HG03558 (cell line): ENCODE results near the gene CALR3.

Source experiments
- ATAC-seq: cut with Tn5 transposase; IDR thresholded peaks from one replicate; pipeline ENCODE4 v1.9.1; 2021; ENCODE audit warnings: moderate number of reproducible peaks; ENCODE audit not compliant: unreplicated experiment; ENCODE audit errors: extremely low read depth

Gene CALR3

GRCh38 chr19:16436780-16437332 is 59.1 kb downstream of the CALR3 start:
- ATAC-seq = no peak

- ATAC-seq = no peak
Measured at GRCh38 chr19:16435999-16436650, 59.8 kb downstream of the CALR3 start.

- ATAC-seq = no peak
Measured at GRCh38 chr19:16435238-16435917, 60.6 kb downstream of the CALR3 start.

GRCh38 chr19:16433986-16434385 is 62.0 kb downstream of the CALR3 start:
- no peak for ATAC-seq

DNA sequence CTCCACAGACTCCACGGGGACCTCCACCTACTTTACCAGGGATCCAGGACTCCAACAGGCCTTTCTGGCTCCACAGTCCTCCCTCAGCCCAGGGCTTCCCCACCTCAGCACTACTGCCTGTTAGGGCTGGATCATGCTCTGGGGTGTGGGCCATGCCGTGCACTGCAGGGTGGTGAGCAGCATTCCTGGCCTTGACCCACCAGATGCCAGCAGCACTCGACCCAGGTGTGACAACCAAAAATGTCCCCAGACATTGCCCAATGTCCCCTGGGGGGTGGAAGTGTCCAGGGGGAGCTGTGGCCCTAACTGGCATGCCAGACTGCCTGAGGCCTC is 66.2 kb downstream of the CALR3 start:
- ATAC-seq = no peak

DNA sequence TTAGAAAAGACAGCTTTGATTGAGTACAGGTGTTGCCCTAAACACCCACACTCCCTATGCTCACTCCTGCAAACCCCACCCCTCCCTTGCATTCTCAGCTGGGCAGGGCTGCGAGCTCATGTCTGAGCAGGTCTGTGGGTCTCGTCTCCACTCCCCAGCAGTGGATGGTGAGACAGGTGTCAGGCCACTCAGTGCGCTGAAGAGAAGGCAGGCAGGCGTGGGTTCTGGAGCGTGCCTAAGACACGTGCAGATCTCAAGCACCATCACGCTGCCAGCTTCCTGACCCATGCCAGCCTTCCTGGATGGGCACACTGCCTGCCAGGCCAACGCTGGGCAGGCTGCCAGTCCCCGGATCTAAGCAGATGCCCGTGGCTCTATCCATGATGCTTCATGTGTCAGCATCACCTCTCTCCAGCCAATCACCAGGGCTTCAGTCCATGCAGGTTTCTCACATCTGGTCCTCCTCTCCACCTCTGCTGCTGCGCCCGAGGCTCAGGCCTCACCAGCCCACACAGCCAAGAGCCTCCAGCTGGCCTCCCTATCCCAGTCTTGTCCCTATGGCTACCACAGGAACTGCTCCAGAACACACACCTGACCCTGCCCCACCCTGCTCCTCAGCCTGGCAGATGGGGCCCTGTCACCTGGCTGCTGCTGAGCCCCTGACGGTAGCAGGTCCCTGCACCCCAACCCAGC is 66.8 kb downstream of the CALR3 start:
- ATAC-seq = no peak
